Ectodermal cell (in vitro differentiated cells): ENCODE results near the gene CAPN5.
"Not testable (repeated sequence)": the region's sequence is repeated elsewhere in the genome, so short reads cannot be mapped to it uniquely, and the experiment has no call there.

Experiments
- H3K27ac ChIP-seq: 2 replicates; pipeline ENCODE4 v1.7.0; 2013; ENCODE audit warnings: mild to moderate bottlenecking, low read depth, low read length; ENCODE audit not compliant: insufficient read depth, poor library complexity, severe bottlenecking
- H3K27me3 ChIP-seq: 2 replicates; pipeline ENCODE4 v1.7.0; 2013; ENCODE audit warnings: mild to moderate bottlenecking, low read length; ENCODE audit not compliant: insufficient read depth, control insufficient read depth, poor library complexity, severe bottlenecking
- H3K36me3 ChIP-seq: one replicate; pipeline ENCODE4 v1.7.0; 2013; ENCODE audit warnings: low read length; ENCODE audit not compliant: control insufficient read depth, insufficient read depth
- H3K4me1 ChIP-seq: one replicate; pipeline ENCODE4 v1.7.0; 2013; ENCODE audit warnings: low read length; ENCODE audit not compliant: control insufficient read depth, insufficient read depth
- H3K4me3 ChIP-seq: 2 replicates; pipeline ENCODE4 v1.7.0; 2013; ENCODE audit warnings: low read depth, low read length, control low read depth; ENCODE audit not compliant: insufficient read depth
- H3K9me3 ChIP-seq: 2 replicates; pipeline ENCODE4 v1.7.0; 2013; ENCODE audit warnings: mild to moderate bottlenecking, low read length, moderate library complexity; ENCODE audit not compliant: control insufficient read depth
- WGBS, 2 experiments: methylation state at CpG; one replicate each; pipeline ENCODE4 v1.1.7; 2013; ENCODE audit warnings: missing lambda C conversion rate in 2 of 2; 5-methylcytosine and 5-hydroxymethylcytosine counted together

The CAPN5 gene

DNA sequence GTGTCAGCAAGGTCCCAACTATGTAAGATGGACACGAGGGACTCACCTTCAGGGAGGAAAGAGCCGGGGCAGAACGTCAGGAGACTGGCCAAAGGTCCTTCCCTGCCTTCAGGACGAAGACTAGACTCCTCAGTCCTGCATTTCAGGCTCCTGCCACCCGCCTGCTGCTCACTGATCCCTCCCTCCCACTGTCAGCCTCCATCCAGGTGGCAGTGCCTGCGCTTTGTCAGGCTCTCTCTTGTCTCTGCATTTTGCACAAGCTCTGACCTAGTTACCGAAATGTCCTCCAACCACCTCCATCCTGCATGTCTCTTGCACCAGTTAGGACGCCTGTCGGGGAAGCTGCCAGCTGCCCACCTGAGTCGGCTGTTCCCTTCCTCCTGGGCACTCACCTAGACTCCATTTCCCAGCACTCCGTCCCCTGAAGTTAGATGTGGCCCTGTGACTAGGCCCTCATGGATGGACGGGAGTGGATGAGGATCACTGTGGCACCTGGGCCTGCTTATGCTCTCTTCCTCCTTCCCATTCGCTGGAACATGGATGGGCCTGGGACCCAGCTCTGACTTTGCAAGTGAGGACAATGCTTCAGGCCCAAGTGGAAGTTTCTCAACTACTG is 24.6 kb upstream of the CAPN5 start:
- WGBS, 2 experiments = 89 to 90% methylated on average over 13 of the region's 13 CpGs
- H3K36me3 ChIP-seq = no peaks in the 10 kb centered on the region
- H3K27me3 ChIP-seq = peaks cover 54% of the 10 kb centered on the region
- no peaks in the 10 kb centered on the region for H3K4me1 ChIP-seq
- H3K27ac ChIP-seq = no peak overlapping the region
- no peak overlapping the region for H3K4me3 ChIP-seq
- no peaks in the 10 kb centered on the region for H3K9me3 ChIP-seq

DNA sequence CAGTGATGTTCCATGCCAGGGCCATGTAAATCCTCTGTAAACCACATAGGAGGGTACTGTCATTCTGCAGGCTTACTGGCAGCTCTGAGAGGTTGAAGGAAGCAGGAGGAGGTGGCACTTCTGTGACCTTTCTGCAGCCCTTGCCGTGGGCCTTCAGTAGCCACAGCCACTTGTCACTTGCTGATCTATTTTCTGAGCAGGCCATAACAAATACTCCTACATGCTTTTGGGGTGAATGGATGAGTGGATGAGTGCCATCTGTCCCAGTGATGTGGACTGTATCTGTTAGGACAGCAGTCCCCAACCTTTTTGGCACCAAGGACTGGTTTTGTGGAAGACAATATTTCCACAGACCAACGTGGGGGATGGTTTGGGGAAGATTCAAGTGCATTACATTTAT is 22.4 kb upstream of the CAPN5 start:
- H3K27me3 ChIP-seq = peaks cover 41% of the 10 kb centered on the region
- no peaks in the 10 kb centered on the region for H3K9me3 ChIP-seq
- H3K4me1 ChIP-seq = no peaks in the 10 kb centered on the region
- no peak overlapping the region for H3K27ac ChIP-seq
- 89 to 100% methylated on average over 1 of the region's 2 CpGs for WGBS, 2 experiments
- H3K36me3 ChIP-seq = no peaks in the 10 kb centered on the region
- no peak overlapping the region for H3K4me3 ChIP-seq

DNA sequence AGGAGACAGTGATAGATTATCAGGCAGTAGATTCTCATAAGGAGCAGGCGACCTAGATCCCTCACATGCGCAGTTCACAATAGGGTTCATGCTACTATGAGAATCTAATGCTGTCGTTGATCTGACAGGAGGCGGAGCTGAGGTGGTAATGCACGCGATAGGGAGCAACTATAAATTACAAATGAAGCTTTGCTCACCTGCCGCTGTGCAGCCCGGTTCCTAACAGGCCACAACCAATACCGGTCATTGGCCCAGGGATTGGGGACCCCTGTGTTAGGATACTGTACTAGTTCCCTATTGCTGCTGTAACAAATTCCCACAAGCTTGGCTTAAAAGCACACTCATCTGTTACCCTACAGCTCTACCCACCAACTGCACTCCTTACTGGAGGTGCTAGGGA is 21.9 kb upstream of the CAPN5 start:
- Histone ChIP-seq H3K27ac (no peak overlapping the region), H3K4me3 (no peak overlapping the region), H3K9me3 (no peaks in the 10 kb centered on the region), H3K4me1 (no peaks in the 10 kb centered on the region), H3K36me3 (no peaks in the 10 kb centered on the region), H3K27me3 (peaks cover 36% of the 10 kb centered on the region)
- WGBS, 2 experiments = 95 to 96% methylated on average over 9 of the region's 9 CpGs

DNA sequence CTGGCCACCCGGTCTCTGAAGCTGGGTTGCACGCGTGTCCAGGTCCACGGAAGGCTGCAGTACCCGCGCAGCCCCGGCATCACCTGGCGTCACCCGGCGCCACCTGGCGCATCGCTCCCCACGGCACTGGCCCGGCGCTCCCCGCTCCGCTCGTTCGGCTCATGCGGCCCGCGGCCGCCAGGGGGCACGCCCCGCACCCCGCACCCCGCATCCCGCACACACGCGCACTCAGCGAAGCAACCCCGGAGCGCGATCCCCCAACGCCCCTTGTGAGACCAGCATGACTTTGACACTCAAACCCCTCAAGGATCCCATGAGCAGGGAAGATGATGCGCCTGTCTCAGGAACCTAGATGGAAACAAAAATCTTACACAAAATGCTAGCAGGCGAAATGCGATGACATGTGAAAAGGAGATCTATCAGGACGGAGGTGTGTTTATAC is 20.7 kb upstream of the CAPN5 start:
- Histone ChIP-seq H3K27ac (no peak overlapping the region), H3K9me3 (no peaks in the 10 kb centered on the region), H3K4me1 (no peaks in the 10 kb centered on the region), H3K36me3 (no peaks in the 10 kb centered on the region), H3K27me3 (peaks cover 24% of the 10 kb centered on the region), H3K4me3 (peak overlapping the region; percentile 3)
- WGBS, 2 experiments = 6 to 8% methylated on average over 38 to 39 of the region's 39 CpGs

DNA sequence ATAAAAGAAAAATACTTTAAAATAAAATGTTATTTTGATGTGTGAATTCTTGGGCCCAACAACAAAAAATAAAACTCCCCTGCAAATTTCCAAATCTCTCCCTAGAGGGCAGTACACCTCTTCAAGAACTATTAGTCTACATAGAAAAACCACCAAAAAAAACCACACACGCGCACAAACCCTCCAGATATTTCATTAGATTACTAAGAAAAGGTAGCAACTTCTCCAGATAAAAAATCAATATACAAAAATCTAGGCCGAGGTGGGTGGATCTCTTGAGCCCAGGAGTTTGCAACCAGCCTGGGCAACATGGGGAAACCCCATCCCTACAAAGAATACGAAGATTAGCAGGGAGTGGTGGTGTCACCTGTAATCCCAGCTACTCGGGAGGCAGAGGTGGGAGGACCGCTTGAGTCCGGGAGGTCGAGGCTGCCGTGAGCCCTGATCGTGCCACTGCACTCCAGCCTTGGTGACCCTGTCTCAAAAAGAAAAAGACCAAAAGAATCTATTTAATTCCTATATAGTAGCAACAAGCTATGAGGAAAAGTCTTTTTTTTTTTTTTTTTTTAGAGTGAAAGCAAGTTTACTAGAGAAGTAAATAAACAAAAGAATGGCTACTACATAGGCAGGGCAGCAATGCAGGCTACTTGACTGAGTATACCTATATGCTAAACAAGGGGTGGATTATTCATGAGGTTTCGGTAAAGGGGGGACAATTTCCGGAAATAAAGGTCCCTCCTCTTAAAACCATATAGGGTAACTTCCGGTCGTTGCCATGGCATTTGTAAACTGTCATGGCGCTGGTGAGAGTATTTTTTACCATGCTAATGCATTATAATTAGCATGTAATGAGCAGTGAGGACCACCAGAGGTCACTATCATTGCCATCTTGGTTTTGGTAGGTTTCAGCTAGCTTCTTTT is 19.5 kb upstream of the CAPN5 start:
- Histone ChIP-seq H3K27me3 (peaks cover 21% of the 10 kb centered on the region), H3K4me3 (no peak overlapping the region), H3K4me1 (no peaks in the 10 kb centered on the region), H3K36me3 (no peaks in the 10 kb centered on the region), H3K9me3 (no peaks in the 10 kb centered on the region), H3K27ac (no peak overlapping the region)
- 24 to 25% methylated on average over 15 of the region's 15 CpGs for WGBS, 2 experiments

DNA sequence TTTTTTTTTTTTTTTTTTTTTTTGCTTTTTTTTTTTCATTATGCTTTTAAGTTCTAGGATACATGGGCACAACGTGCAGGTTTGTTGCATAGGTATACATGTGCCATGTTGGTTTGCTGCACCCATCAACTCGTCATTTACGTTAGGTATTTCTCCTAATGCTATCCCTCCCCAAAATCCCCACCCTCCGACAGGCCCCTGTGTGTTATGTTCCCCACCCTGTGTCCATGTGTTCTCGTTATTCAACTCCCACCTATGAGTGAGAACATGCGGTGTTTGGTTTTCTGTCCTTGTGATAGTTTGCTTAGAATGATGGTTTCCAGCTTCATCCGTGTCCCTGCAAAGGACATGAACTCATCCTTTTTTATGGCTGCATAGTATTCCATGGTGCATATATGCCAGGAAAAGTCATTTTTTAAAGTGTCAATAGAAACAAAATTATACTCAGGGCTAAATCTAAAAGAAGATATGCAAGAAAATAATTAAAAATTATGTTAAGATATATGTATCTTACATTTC is 18.8 kb upstream of the CAPN5 start:
- not testable (repeated sequence) for H3K4me3 ChIP-seq, H3K27ac ChIP-seq, H3K4me1 ChIP-seq, H3K9me3 ChIP-seq, H3K36me3 ChIP-seq
- H3K27me3 ChIP-seq = peaks cover 21% of the 10 kb centered on the region
- WGBS, 2 experiments = 73 to 83% methylated on average over 5 to 7 of the region's 7 CpGs

DNA sequence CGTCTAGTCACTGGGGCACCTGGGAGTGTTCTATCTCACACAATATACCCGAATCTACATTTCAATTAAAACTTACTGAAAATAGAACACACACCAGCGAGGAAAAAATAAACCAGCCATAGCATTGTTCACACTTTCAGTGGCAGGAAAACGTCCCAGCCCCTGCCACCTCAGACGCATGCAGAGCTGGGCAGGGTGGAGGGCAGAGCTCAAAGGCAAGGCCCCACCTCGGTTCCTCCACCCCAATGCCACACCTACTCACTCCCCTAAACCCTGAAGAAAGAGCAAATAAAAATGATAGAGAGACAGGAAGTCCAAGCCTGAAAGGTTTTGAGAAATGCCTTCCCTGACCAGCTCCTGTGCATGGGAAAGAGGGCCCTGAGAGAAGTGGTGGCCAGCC is 17.7 kb upstream of the CAPN5 start:
- Histone ChIP-seq H3K27me3 (peaks cover 21% of the 10 kb centered on the region), H3K4me3 (no peak overlapping the region), H3K4me1 (no peaks in the 10 kb centered on the region), H3K9me3 (no peaks in the 10 kb centered on the region), H3K27ac (no peak overlapping the region), H3K36me3 (no peaks in the 10 kb centered on the region)
- 87% methylated on average over 6 of the region's 6 CpGs for WGBS, 2 experiments

DNA sequence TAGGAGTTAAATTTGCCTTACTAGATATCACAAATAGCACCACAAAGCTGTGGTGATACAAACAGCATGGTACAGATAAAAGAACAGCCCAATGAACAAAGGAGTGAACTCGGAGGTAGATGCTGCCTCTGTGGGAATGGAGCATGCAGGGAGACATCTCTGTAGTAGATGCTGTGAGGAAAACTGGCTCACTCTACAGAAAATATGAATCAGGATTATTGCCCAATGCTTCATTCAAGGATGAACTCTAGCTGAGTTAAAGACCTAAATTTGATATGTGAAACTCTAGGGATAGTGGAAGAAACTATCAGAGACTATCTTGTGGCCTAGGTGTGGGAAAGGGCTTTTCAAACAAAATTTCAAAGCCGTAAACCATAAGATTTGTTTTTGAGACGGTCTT is 15.3 kb upstream of the CAPN5 start:
- peaks cover 3% of the 10 kb centered on the region for H3K27me3 ChIP-seq
- no peak overlapping the region for H3K27ac ChIP-seq
- H3K9me3 ChIP-seq = no peaks in the 10 kb centered on the region
- 84 to 91% methylated on average over 3 of the region's 3 CpGs for WGBS, 2 experiments
- no peak overlapping the region for H3K4me3 ChIP-seq
- no peaks in the 10 kb centered on the region for H3K4me1 ChIP-seq
- no peaks in the 10 kb centered on the region for H3K36me3 ChIP-seq

DNA sequence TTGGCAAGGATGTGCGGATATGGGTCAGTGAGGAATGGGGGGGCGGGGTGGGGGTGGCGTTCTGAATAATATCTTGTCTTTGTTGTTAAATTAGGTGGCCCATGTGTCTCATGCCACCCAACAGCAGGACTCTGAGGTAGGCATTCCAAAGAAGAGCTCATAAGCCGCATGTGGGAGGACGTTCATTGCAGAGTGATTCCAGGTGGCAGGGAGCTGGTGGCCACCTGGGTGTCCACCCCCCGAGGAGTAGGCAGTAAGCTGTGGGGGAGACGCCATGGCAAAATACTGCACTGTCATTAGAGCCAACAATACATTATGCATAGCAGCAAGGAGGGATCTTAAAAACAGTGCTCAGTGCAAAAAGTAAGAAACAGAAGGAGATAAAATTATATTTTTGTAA is 14.3 kb upstream of the CAPN5 start:
- Histone ChIP-seq H3K9me3 (no peaks in the 10 kb centered on the region), H3K27me3 (no peaks in the 10 kb centered on the region), H3K27ac (no peak overlapping the region), H3K36me3 (no peaks in the 10 kb centered on the region), H3K4me3 (no peak overlapping the region), H3K4me1 (no peaks in the 10 kb centered on the region)
- WGBS, 2 experiments = 84 to 87% methylated on average over 6 to 7 of the region's 7 CpGs

DNA sequence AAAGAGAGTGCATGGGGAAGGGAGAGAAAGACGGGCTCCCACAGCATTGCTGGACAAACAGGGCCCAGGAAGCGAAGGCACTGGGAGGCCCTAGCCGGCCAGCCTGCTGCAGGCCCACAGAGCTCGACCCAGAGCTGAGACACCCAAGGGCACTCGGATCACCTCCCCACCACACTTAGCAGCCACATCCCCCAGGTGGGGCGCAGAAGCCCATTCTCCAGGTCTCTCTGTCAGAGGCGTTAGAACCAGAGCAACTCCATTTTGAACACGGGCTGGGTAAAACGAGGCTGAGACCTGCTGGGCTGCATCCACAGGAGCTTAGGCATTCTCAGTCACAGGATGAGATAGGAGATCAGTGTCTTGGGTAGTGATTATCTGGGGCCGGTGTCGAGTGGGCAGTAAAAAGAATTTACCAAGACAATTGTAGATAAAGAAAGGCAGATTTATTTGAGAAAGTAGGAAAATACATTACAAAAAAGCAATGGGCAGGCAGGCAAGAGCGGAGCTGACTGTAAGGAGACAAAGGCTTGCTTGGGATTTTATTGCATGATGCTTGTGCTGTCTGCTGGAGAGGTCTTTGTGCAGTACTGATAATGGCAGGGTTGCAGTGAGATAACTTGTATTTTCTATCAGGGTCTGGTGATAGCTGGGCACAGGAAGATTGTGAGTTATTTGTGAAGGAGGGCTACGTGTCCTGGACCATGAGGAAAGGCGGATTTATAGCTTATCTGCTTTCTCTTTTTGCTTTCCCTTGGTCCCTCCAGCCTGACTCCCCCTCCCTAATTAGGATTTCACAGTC is 13.4 kb upstream of the CAPN5 start:
- Histone ChIP-seq H3K4me1 (no peaks in the 10 kb centered on the region), H3K9me3 (no peaks in the 10 kb centered on the region), H3K4me3 (no peak overlapping the region), H3K27me3 (no peaks in the 10 kb centered on the region), H3K36me3 (no peaks in the 10 kb centered on the region), H3K27ac (no peak overlapping the region)
- 86% methylated on average over 14 of the region's 14 CpGs for WGBS, 2 experiments
